NCI-H2227 (cell line): ENCODE results near the gene NOX4.
"Not testable (repeated sequence)": the region's sequence is repeated elsewhere in the genome, so short reads cannot be mapped to it uniquely, and the experiment has no call there.

Experiments
- DNase-seq: peaks from one replicate; lab custom pipeline; 2025; ENCODE audit not compliant: unreplicated experiment; lab: John Stamatoyannopoulos, UW

NOX4 gene

DNA sequence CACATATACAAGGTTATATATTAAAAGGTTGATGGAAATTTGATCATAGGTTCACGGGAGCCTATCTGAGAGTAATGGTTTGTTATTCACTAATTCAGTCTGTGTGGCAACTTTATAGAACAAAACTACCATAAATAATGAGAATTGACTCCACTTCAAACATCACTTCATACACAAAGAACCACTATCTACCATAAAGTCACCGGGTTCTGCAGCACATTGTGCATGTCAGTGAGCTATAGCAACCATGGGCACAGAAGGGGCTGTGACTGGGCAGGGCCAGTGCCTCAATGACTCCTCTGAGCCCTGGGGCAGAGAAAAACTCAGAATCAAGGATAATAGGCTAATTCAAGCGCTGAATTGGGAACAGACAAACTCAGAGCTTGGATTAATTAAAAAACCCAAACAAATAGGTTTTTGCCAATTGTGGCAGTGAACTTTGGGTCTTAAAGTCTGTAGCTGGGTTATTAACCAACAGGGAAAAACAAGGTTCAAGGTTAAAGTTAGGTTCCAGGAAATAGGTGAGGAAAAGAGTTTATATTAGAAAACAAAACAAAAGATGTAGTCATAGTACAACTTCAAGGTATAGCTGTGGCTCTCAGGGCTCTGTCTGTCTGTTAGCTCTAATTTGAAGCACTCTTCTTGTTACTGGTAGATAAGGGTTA lies 181.7 kb downstream of the NOX4 start:
- not testable (repeated sequence) for DNase-seq

GRCh38 chr11:89308272-89308671 lies 182.9 kb downstream of the NOX4 start:
- DNase-seq = not testable (repeated sequence)

DNA sequence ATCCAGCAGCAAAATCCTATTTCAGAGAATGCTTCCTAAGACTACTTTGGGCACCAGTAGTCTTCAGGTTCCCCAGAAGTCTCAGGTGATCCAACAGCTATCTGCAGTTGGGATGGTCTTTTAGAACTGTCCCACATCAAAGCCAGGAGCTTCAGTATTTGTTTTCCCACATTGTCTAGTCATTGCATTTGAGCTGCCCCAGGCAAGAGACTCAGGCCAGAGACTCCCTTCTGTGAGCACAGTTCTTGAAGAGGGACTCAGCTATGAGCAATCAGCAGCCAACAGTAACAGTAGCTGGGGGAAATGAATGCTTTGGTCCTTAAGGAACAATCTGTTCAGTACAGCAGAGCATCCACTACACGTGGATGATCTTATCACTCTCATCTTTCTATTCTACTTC lies 188.1 kb downstream of the NOX4 start:
- DNase-seq = not testable (repeated sequence)

DNA sequence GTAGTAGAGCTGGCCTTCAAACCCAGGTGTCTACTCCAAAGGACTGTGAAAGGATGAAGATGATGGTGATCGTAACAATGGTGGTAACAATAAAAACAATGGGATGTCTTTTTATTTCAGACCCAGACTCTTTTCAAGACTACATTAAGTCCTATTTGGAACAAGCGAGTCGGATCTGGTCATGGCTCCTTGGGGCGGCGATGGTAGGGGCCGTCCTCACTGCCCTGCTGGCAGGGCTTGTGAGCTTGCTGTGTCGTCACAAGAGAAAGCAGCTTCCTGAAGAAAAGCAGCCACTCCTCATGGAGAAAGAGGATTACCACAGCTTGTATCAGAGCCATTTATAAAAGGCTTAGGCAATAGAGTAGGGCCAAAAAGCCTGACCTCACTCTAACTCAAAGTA lies 196.2 kb downstream of the NOX4 start:
- not testable (repeated sequence) for DNase-seq

GRCh38 chr11:89293965-89294679 lies 197.1 kb downstream of the NOX4 start:
- no peak for DNase-seq

- not testable (repeated sequence) for DNase-seq
These were observed 203.2 kb downstream of the NOX4 start for GRCh38 chr11:89288004-89288403.

- not testable (repeated sequence) for DNase-seq
These were observed 204.6 kb downstream of the NOX4 start for GRCh38 chr11:89286601-89287000.

DNA sequence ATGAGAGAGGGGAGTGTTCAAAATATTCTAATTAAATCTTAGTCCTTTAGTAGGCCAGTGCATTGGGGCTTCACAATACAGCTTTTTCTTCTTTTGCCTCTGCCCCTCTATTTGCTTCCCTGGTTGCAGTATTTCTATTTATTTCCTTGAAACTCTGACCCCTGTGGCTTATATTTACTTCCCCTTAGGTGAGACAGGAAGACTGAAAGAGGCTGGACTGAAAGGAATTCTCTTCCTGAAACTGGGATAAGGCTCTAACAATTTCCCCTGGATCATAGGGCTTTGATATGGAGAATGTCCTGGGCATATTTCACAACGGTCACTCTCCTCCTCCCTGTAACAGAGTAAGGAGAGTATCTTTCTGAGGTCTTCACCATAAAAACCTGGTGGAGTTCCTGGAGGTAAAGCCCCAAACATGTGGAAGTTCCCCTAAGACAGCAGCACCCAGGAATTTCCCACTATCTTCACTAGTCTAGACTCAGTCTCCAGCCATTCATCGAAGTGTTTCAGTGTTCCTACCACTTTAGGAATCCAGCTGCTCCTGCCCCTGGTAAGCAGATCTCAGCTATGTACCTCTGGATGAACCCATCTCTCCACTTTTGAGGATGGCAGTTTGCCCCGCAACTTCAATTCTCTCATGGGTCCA lies 210.0 kb downstream of the NOX4 start:
- DNase-seq = not testable (repeated sequence)

DNA sequence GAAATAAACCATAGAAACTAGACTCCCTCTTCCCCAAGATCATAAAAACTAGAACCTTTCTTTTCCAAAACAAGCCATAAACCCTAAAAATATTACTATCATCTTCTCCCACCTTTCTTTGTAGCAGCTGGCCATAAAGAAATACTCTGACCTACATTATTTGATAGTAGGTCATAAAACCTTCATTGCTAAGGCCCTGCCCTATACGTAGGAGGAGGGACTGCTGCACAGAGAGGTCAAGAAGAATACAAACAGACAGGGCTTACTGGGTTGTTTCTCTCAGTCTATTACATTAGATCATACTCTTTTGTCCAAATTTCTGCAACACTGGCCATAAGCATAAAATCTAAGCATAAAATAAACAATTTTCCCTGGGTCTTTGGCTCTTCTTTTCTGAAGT lies 212.0 kb downstream of the NOX4 start:
- DNase-seq = no peak

- no peak for DNase-seq
These were observed 215.2 kb downstream of the NOX4 start for GRCh38 chr11:89275966-89276365.
